NT2/D1 (cell line): ENCODE data around the gene PEAK1.

Source experiments
- SUZ12 ChIP-seq: IDR thresholded peaks from 2 replicates; pipeline ENCODE4 v1.6.1; 2011; ENCODE audit not compliant: insufficient read length, insufficient read depth; ENCODE audit errors: extremely low read depth
- YY1 ChIP-seq: IDR thresholded peaks from 2 replicates; pipeline ENCODE4 v1.6.1; 2011; ENCODE audit not compliant: insufficient read length, insufficient read depth
- ZNF274 ChIP-seq: IDR thresholded peaks from 2 replicates; pipeline ENCODE4 v1.6.1; 2011; ENCODE audit warnings: mild to moderate bottlenecking, low read depth, low read length

- TF ChIP-seq YY1 (no peak), SUZ12 (no peak), ZNF274 (no peak)
Observed at GRCh38 chr15:77416954-77417353, 3.0 kb downstream of the PEAK1 start.
